ENCODE measurements around the gene RTL1.

RTL1 gene

GRCh38 chr14:100837805-100838350, 65.6 kb downstream of the RTL1 start:
- TF ChIP-seq CTCF (IDR thresholded peaks at IDR 0.05; ENCODE audit: low read depth, low read length, poor library complexity, severe bottlenecking) (no peak), EZH2phosphoT487 (IDR thresholded peaks at IDR 0.05; ENCODE audit: borderline replicate concordance, low read length) (no peak)

DNA sequence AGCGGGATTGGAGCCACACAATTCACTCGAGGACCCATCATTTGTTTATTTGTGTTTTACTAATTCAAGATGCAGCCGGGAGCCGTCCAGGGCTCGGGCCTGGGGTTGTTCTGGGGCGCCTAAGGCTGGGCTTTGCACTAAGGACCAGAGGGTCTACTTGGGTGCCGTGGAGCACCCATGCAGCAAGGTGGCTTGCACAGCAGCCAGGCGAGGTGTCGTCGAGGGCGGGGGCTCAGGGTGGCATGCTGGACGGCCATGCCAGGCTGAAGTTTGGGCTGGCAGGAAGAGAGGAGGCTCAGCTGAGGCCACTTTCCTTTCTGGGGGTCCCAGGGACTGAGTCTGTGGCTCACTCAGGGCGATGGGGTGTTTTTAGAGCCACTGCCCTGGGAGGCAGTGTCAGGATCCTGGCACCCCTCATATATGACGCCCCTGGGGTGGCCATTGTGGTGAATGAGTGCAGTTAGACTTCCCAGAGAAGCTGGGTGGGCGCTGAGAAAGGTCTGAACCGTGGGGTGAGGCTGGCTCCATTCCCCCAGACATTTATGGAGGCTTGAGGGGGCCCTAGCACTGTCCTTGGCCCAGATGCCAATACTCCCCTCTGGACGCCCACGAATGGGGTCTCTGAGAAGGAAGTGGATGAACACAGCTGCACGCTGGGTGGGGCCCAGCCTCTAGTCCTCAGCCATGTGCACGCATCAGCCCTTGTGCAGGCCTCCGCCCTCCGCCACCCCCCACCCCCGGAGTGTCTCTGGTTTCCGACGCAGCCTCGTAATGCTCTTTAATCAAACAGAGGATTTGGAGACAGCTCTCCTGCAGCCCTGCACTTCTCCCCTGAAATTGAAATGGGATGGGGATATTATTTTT, 66.3 kb downstream of the RTL1 start:
- H3K79me2 ChIP-seq (ENCODE audit: control insufficient read depth, low read length) = no peaks in the 10 kb centered on the region
- H3F3A ChIP-seq (ENCODE audit: control insufficient read depth, insufficient read depth) = no peaks in the 10 kb centered on the region
- no peaks in the 10 kb centered on the region for H3K36me3 ChIP-seq (ENCODE audit: control insufficient read depth, low read length)
- no peak overlapping the region for H3K4me3 ChIP-seq (ENCODE audit: low read length)
- H3K4me2 ChIP-seq (ENCODE audit: low read length) = no peak overlapping the region
- TF ChIP-seq CTCF (IDR thresholded peaks at IDR 0.05; ENCODE audit: low read depth, low read length, poor library complexity, severe bottlenecking) (no peak), EZH2phosphoT487 (IDR thresholded peaks at IDR 0.05; ENCODE audit: borderline replicate concordance, low read length) (no peak)
- H3K27me3 ChIP-seq (ENCODE audit: control insufficient read depth, low read length) = no peaks in the 10 kb centered on the region
- H4K20me1 ChIP-seq (ENCODE audit: control insufficient read depth, insufficient read depth, low read depth, low read length) = no peaks in the 10 kb centered on the region
- H3K9me3 ChIP-seq (ENCODE audit: control insufficient read depth, insufficient read depth, low read length) = no peaks in the 10 kb centered on the region
- H3K4me1 ChIP-seq (ENCODE audit: control insufficient read depth, low read length) = no peaks in the 10 kb centered on the region
- no peak overlapping the region for H3K27ac ChIP-seq (ENCODE audit: low read depth, low read length)
- no peaks in the 10 kb centered on the region for H3K9me2 ChIP-seq (replicated peaks; ENCODE audit: control insufficient read depth, low read length)

More at GRCh38 chr14:100837805-100838350, 65.6 kb downstream of the RTL1 start:
- no peak overlapping the region for H3K4me3 ChIP-seq (ENCODE audit: low read length)
- H3K9me3 ChIP-seq (ENCODE audit: control insufficient read depth, insufficient read depth, low read length) = no peaks in the 10 kb centered on the region
- H3K79me2 ChIP-seq (ENCODE audit: control insufficient read depth, low read length) = no peaks in the 10 kb centered on the region
- H3K4me1 ChIP-seq (ENCODE audit: control insufficient read depth, low read length) = no peaks in the 10 kb centered on the region
- H3K27ac ChIP-seq (ENCODE audit: low read depth, low read length) = no peak overlapping the region
- H3F3A ChIP-seq (ENCODE audit: control insufficient read depth, insufficient read depth) = no peaks in the 10 kb centered on the region
- no peak overlapping the region for H3K4me2 ChIP-seq (ENCODE audit: low read length)
- H4K20me1 ChIP-seq (ENCODE audit: control insufficient read depth, insufficient read depth, low read depth, low read length) = no peaks in the 10 kb centered on the region
- H3K36me3 ChIP-seq (ENCODE audit: control insufficient read depth, low read length) = no peaks in the 10 kb centered on the region
- no peaks in the 10 kb centered on the region for H3K27me3 ChIP-seq (ENCODE audit: control insufficient read depth, low read length)
- H3K9me2 ChIP-seq (replicated peaks; ENCODE audit: control insufficient read depth, low read length) = no peaks in the 10 kb centered on the region

GRCh38 chr14:100836311-100836805, 67.2 kb downstream of the RTL1 start:
- H3K27me3 ChIP-seq (ENCODE audit: control insufficient read depth, low read length) = no peaks in the 10 kb centered on the region
- H3K36me3 ChIP-seq (ENCODE audit: control insufficient read depth, low read length) = no peaks in the 10 kb centered on the region
- H3K4me1 ChIP-seq (ENCODE audit: control insufficient read depth, low read length) = no peaks in the 10 kb centered on the region
- no peak overlapping the region for H3K27ac ChIP-seq (ENCODE audit: low read depth, low read length)
- H3K4me2 ChIP-seq (ENCODE audit: low read length) = no peak overlapping the region
- no peaks in the 10 kb centered on the region for H3K9me2 ChIP-seq (replicated peaks; ENCODE audit: control insufficient read depth, low read length)
- no peaks in the 10 kb centered on the region for H3K79me2 ChIP-seq (ENCODE audit: control insufficient read depth, low read length)
- TF ChIP-seq CTCF (IDR thresholded peaks at IDR 0.05; ENCODE audit: low read depth, low read length, poor library complexity, severe bottlenecking) (no peak), EZH2phosphoT487 (IDR thresholded peaks at IDR 0.05; ENCODE audit: borderline replicate concordance, low read length) (no peak)
- H3K4me3 ChIP-seq (ENCODE audit: low read length) = no peak overlapping the region
- no peaks in the 10 kb centered on the region for H4K20me1 ChIP-seq (ENCODE audit: control insufficient read depth, insufficient read depth, low read depth, low read length)
- no peaks in the 10 kb centered on the region for H3F3A ChIP-seq (ENCODE audit: control insufficient read depth, insufficient read depth)
- H3K9me3 ChIP-seq (ENCODE audit: control insufficient read depth, insufficient read depth, low read length) = no peaks in the 10 kb centered on the region

Data from DOHH2 (cell line).